RPMI8226 (cell line): ENCODE data around the gene MDM2.

Source experiments
- DNase-seq: peaks from one replicate; pipeline ENCODE4 v3.0.0-alpha.2; 2015

MDM2 gene

GRCh38 chr12:68807576-68808387 is at the start of gene MDM2:
Gene MDM2 (plus strand): TSS chr12:68808177. CDS start chr12:68808478, 301 bp downstream.
- DNase-seq, result peak; percentile 97

- no peak for DNase-seq
Measured at GRCh38 chr12:68759852-68760251, 48.1 kb upstream of the MDM2 start.

GRCh38 chr12:68760806-68761441 is 47.1 kb upstream of the MDM2 start:
- no peak for DNase-seq

GRCh38 chr12:68761442-68761812 is 46.5 kb upstream of the MDM2 start:
- no peak for DNase-seq

GRCh38 chr12:68761901-68762630 is 45.9 kb upstream of the MDM2 start:
- DNase-seq, result no peak

GRCh38 chr12:68762691-68763090 is 45.3 kb upstream of the MDM2 start:
- DNase-seq, result no peak

GRCh38 chr12:68765696-68766095 is 42.3 kb upstream of the MDM2 start:
- DNase-seq, result no peak

- DNase-seq, result no peak
Measured at GRCh38 chr12:68766646-68767045, 41.3 kb upstream of the MDM2 start.

GRCh38 chr12:68767191-68767590 is 40.8 kb upstream of the MDM2 start:
- no peak for DNase-seq

- no peak for DNase-seq
Measured at GRCh38 chr12:68768431-68768939, 39.5 kb upstream of the MDM2 start.

GRCh38 chr12:68769941-68770340 is 38.0 kb upstream of the MDM2 start:
- no peak for DNase-seq

- no peak for DNase-seq
Measured at GRCh38 chr12:68771223-68771925, 36.6 kb upstream of the MDM2 start.

GRCh38 chr12:68772714-68773113 is 35.3 kb upstream of the MDM2 start:
- DNase-seq, result peak; percentile 86

GRCh38 chr12:68773582-68773981 is 34.4 kb upstream of the MDM2 start:
- no peak for DNase-seq

GRCh38 chr12:68775121-68775630 is 32.8 kb upstream of the MDM2 start:
- DNase-seq, result no peak

- DNase-seq, result no peak
Measured at GRCh38 chr12:68776976-68777610, 30.9 kb upstream of the MDM2 start.

GRCh38 chr12:68779280-68779679 is 28.7 kb upstream of the MDM2 start:
- no peak for DNase-seq

- DNase-seq, result no peak
Measured at GRCh38 chr12:68780731-68781130, 27.2 kb upstream of the MDM2 start.

- no peak for DNase-seq
Measured at GRCh38 chr12:68781728-68782127, 26.2 kb upstream of the MDM2 start.

GRCh38 chr12:68784015-68784414 is 24.0 kb upstream of the MDM2 start:
- DNase-seq, result no peak

- no peak for DNase-seq
Measured at GRCh38 chr12:68785358-68785757, 22.6 kb upstream of the MDM2 start.

- DNase-seq, result no peak
Measured at GRCh38 chr12:68785823-68786222, 22.2 kb upstream of the MDM2 start.
